Heart left ventricle (tissue), 13 donors: ENCODE measurements around the gene SPTLC3.

Experiments
- POLR2A ChIP-seq, 2 donors: fragments of 450-650 bp; IDR thresholded peaks; one replicate each; pipeline ENCODE4 v1.6.1; 2017; ENCODE audit warnings: antibody characterized with exemption in 2 of 2, mild to moderate bottlenecking in 2 of 2, moderate library complexity in 2 of 2
- TF ChIP-seq, protein P1 (sequence below), 12 donors: fragments of 200-600 bp; sonication (generic) in 4 of 12; IDR thresholded peaks; one replicate each; pipeline versions ENCODE4 v1.5.0 to v1.8.0; 2018 to 2022; ENCODE audit warnings: antibody characterized with exemption in 12 of 12, mild to moderate bottlenecking in 5 of 12
- donor health status: ischemic (EF 13 %, LVEDD 7.1; RV severe dilation, severe dysfunction).
- donor health status: DM: no; HTN: yes; CAD: no.
- donor health status: DM: no; HTN: no; CAD: no.
- donor health status: ischemic (EF 25% LVEDD 6.9; RV normal size, moderate dysfunction).
- donor health status: ischemic (EF 25% LVEDD 5.7; RV mildly dilated, moderate dysfunction).
- donor health status: ischemic (EF 35%, LVEDD 5.7; RV mildly dilated, moderate dysfunction).
- donor health status: nonischemic (EF 11% LVEDD 7.7; RV severe dilation, severe dysfunction).
- donor health status: DM: yes; HTN: yes; CAD: no.
- donor health status: PGD.
- donor health status: ischemic (EF 29% LVEDD 5.4; RV normal size, mild dysfunction).
- donor health status: nonischemic (EF 23%, LVEDD 6.1; RV moderate dilation, normal function).

DNA sequence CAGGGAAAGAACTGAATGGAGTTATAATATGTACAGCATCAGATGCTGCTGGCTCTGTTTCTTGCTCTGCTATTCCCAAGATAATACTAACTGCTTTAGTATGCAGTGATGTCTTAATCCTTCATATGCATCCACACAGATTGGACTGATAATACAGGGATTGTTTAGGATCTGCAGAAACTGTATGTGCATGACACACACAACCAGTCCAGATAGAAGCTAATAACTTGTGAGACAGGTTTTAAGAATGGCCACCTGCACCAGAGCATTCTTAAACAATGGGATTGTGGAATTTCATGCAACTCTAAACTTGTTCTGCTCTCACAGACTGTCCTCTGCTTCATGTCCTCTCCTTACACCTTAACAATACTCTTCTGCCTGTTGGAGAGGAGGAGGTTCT, 90.9 kb downstream of the SPTLC3 start:
- TF ChIP-seq, protein P1, sequence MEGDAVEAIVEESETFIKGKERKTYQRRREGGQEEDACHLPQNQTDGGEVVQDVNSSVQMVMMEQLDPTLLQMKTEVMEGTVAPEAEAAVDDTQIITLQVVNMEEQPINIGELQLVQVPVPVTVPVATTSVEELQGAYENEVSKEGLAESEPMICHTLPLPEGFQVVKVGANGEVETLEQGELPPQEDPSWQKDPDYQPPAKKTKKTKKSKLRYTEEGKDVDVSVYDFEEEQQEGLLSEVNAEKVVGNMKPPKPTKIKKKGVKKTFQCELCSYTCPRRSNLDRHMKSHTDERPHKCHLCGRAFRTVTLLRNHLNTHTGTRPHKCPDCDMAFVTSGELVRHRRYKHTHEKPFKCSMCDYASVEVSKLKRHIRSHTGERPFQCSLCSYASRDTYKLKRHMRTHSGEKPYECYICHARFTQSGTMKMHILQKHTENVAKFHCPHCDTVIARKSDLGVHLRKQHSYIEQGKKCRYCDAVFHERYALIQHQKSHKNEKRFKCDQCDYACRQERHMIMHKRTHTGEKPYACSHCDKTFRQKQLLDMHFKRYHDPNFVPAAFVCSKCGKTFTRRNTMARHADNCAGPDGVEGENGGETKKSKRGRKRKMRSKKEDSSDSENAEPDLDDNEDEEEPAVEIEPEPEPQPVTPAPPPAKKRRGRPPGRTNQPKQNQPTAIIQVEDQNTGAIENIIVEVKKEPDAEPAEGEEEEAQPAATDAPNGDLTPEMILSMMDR (IDR thresholded peaks at IDR 0.05) = no peak
- no peak for TF ChIP-seq POLR2A (IDR thresholded peaks at IDR 0.05)
